Panc1 (cell line): Measurements from ENCODE around the gene LLGL2.

ENCODE experiments used
- POLR2AphosphoS5 ChIP-seq: IDR thresholded peaks from 2 replicates; pipeline ENCODE4 v1.6.1; 2012; ENCODE audit warnings: mild to moderate bottlenecking, low read depth, low read length, moderate library complexity
- SIN3A ChIP-seq: IDR thresholded peaks from 2 replicates; pipeline ENCODE4 v1.6.1; 2012; ENCODE audit warnings: low read depth, mild to moderate bottlenecking, low read length, moderate library complexity, borderline replicate concordance; ENCODE audit not compliant: insufficient read depth
- TCF7L2 ChIP-seq: IDR thresholded peaks from 2 replicates; pipeline ENCODE4 v1.6.1; 2011; ENCODE audit warnings: mild to moderate bottlenecking, low read depth, low read length, inconsistent platforms
- TF ChIP-seq, protein P1 (sequence below): fragments of 450-650 bp; IDR thresholded peaks from 2 replicates; pipeline ENCODE4 v1.5.1; 2017; ENCODE audit warnings: mild to moderate bottlenecking

DNA sequence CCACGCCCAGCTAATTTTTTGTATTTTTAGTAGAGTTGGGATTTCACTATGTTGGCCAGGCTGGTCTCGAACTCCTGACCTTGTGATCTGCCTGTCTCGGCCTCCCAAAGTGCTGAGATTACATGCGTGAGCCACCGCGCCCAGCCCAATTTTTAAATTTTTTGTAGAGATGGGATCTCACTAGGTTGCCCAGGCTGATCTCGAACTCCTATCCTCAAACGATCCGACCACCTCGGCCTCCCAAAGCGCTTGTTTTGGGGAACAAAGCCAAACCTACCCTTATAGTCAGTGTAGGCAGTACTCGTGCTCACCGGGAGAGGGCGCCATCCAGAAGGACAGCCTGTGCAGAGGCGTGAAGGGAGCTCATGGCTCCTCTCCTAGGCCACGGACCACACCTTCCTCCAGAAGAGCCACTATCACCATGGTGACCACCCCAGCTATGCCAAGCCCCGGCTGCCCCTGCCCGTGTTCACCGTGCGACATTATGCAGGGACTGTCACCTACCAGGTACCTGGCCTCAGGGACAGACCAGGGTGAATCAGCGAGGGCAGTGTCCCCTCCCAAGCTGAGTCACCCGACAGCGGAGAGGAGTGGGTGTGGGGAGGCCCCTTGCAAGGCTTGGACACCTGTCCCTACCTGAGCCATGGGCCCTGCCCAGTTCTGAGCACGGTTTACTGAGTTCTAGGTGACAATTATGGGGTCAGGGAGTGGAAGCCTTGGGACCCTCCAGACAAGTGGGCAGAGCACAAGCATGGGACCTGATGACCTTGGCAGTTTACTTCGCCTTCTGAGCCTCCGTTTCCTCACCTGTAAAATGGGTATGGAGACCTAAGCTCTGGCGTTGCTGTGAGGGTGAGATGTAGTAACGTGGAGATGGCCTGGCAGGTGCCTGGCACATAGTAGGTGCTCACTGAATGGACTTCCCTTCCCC, 75.8 kb downstream of the LLGL2 start:
- TF ChIP-seq, protein P1, sequence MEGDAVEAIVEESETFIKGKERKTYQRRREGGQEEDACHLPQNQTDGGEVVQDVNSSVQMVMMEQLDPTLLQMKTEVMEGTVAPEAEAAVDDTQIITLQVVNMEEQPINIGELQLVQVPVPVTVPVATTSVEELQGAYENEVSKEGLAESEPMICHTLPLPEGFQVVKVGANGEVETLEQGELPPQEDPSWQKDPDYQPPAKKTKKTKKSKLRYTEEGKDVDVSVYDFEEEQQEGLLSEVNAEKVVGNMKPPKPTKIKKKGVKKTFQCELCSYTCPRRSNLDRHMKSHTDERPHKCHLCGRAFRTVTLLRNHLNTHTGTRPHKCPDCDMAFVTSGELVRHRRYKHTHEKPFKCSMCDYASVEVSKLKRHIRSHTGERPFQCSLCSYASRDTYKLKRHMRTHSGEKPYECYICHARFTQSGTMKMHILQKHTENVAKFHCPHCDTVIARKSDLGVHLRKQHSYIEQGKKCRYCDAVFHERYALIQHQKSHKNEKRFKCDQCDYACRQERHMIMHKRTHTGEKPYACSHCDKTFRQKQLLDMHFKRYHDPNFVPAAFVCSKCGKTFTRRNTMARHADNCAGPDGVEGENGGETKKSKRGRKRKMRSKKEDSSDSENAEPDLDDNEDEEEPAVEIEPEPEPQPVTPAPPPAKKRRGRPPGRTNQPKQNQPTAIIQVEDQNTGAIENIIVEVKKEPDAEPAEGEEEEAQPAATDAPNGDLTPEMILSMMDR, result peak; percentile 95
- no peak for TF ChIP-seq TCF7L2
- no peak for TF ChIP-seq POLR2AphosphoS5
- TF ChIP-seq SIN3A, result no peak
